ENCODE results near the gene CPNE4.

DNA sequence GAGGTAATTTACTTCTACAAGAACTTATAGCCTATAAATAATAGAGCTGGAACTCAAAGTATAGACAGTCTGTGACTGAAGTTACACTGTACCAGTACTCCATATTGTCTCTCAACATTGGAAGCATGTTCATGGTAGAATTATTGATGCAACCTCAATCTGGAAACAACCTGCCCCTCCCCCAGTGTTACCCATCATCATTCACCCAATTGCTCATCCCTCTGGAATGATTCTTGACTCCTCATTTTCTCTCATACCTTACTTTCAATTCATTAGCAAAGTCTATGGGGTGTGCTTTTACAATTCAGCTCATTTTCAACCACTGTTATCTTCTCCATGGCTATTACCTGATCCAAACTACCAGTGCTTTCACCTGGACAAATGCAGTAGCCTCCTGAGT, 151.7 kb downstream of the CPNE4 start:
- TF ChIP-seq, protein P1, sequence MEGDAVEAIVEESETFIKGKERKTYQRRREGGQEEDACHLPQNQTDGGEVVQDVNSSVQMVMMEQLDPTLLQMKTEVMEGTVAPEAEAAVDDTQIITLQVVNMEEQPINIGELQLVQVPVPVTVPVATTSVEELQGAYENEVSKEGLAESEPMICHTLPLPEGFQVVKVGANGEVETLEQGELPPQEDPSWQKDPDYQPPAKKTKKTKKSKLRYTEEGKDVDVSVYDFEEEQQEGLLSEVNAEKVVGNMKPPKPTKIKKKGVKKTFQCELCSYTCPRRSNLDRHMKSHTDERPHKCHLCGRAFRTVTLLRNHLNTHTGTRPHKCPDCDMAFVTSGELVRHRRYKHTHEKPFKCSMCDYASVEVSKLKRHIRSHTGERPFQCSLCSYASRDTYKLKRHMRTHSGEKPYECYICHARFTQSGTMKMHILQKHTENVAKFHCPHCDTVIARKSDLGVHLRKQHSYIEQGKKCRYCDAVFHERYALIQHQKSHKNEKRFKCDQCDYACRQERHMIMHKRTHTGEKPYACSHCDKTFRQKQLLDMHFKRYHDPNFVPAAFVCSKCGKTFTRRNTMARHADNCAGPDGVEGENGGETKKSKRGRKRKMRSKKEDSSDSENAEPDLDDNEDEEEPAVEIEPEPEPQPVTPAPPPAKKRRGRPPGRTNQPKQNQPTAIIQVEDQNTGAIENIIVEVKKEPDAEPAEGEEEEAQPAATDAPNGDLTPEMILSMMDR (IDR thresholded peaks at IDR 0.05) = no peak
- TF ChIP-seq POLR2A (IDR thresholded peaks at IDR 0.05) = no peak
